Ascending aorta (tissue), 2 donors: ENCODE data around the gene ABCC4. TPM values are rescaled to one million over a fixed set of nuclear protein-coding genes. Genes with fewer than 3 reads are reported as not detected.

ENCODE experiments used
- DNase-seq, 2 donors: peaks; one replicate each; pipeline ENCODE4 v3.0.0-alpha.2; 2019; ENCODE audit warnings: low spot score in 2 of 2
- H3K27ac ChIP-seq, 2 donors: fragments of 200-600 bp; sonication (generic); one replicate each; pipeline ENCODE4 v1.5.1; 2016 to 2017; ENCODE audit warnings: mild to moderate bottlenecking in 1 of 2
- H3K27me3 ChIP-seq: fragments of 200-600 bp; sonication (generic); one replicate; pipeline ENCODE4 v1.5.1; 2017
- H3K36me3 ChIP-seq, 2 donors: fragments of 200-600 bp; sonication (generic); one replicate each; pipeline ENCODE4 v1.5.1; 2016
- H3K4me1 ChIP-seq, 2 donors: fragments of 200-600 bp; sonication (generic); one replicate each; pipeline ENCODE4 v1.5.1; 2016 to 2017; ENCODE audit warnings: mild to moderate bottlenecking in 1 of 2
- H3K4me3 ChIP-seq, 2 donors: fragments of 200-600 bp; sonication (generic); one replicate each; pipeline ENCODE4 v1.5.1; 2016 to 2017; ENCODE audit warnings: mild to moderate bottlenecking in 1 of 2
- H3K9me3 ChIP-seq, 2 donors: fragments of 200-600 bp; sonication (generic); one replicate each; pipeline ENCODE4 v1.5.1; 2016
- intact Hi-C: fragments of 100-400 bp; cut with DNase I; formaldehyde crosslinking; loops from one replicate; pipeline ENCODE4 v1.15.1; 2023
- total RNA-seq: library from RNA; depleted of rRNA; stranded (reverse); fragments of >200 nt; gene quantifications from one replicate; pipeline ENCODE4 v1.1.0, GENCODE V29; 2016
- TF ChIP-seq, protein P1 (sequence below), 3 experiments: fragments of 200-600 bp in 2 of 3; fragments of 450-650 bp in 1 of 3; sonication (generic) in 2 of 3; IDR thresholded peaks; one replicate each; pipeline ENCODE4 v1.5.1; 2016 to 2019; ENCODE audit warnings: antibody characterized with exemption in 3 of 3, mild to moderate bottlenecking in 1 of 3, moderate library complexity in 1 of 3

ABCC4 gene
- total RNA-seq, 1 donor from 2014 or later, result 6.7 TPM

DNA sequence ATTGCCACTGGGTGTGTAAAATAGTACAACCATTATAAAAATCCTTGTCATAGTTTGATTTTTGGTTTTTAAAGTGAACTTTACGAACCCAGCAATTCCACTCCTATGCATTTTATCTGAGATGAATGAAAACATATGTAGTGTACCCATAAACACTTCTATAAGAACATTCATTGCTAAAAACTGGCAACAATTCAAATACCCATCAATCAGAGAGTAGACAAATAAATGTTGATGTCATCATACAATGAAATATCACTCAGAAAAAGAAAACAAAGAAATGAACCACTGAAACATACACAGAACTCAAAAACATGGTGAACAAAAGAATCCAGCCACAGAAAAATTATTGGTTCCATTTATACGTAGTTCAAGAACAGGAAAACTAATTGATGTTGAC lies 202.3 kb downstream of the ABCC4 start:
- H3K4me3 ChIP-seq, result no peak overlapping the region
- TF ChIP-seq, protein P1, sequence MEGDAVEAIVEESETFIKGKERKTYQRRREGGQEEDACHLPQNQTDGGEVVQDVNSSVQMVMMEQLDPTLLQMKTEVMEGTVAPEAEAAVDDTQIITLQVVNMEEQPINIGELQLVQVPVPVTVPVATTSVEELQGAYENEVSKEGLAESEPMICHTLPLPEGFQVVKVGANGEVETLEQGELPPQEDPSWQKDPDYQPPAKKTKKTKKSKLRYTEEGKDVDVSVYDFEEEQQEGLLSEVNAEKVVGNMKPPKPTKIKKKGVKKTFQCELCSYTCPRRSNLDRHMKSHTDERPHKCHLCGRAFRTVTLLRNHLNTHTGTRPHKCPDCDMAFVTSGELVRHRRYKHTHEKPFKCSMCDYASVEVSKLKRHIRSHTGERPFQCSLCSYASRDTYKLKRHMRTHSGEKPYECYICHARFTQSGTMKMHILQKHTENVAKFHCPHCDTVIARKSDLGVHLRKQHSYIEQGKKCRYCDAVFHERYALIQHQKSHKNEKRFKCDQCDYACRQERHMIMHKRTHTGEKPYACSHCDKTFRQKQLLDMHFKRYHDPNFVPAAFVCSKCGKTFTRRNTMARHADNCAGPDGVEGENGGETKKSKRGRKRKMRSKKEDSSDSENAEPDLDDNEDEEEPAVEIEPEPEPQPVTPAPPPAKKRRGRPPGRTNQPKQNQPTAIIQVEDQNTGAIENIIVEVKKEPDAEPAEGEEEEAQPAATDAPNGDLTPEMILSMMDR (IDR thresholded peaks at IDR 0.05), result no peak
- no peak for DNase-seq
- H3K36me3 ChIP-seq, result no peaks in the 10 kb centered on the region
- H3K9me3 ChIP-seq, result no peaks in the 10 kb centered on the region
- no peak overlapping the region for H3K27ac ChIP-seq
- H3K4me1 ChIP-seq, result no peaks in the 10 kb centered on the region
- intact Hi-C loops, result no loop called here
- H3K27me3 ChIP-seq, result no peaks in the 10 kb centered on the region

DNA sequence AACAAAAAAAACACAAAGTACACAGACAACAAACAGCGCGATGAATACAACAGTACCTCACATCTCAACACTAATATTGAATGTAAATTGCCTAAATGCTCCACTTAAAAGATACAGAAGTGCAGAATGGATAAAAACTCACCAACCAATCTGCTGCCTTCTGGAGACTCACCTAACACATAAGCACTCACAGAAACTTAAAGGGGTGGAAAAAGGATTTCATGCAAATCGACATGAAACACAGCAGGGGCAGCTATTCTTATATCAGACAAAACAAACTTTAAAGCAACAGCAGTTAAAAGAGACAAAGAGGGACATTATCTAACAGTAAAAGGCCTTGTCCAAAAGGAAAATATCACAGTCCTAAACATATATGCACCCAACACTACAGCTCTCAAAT lies 209.5 kb downstream of the ABCC4 start:
- Histone ChIP-seq H3K4me3 (no peak overlapping the region), H3K27me3 (no peaks in the 10 kb centered on the region), H3K27ac (no peak overlapping the region), H3K9me3 (no peaks in the 10 kb centered on the region), H3K36me3 (no peaks in the 10 kb centered on the region), H3K4me1 (no peaks in the 10 kb centered on the region)
- no peak for DNase-seq
- intact Hi-C loops, result no loop called here
- TF ChIP-seq, protein P1 (IDR thresholded peaks at IDR 0.05), result no peak

DNA sequence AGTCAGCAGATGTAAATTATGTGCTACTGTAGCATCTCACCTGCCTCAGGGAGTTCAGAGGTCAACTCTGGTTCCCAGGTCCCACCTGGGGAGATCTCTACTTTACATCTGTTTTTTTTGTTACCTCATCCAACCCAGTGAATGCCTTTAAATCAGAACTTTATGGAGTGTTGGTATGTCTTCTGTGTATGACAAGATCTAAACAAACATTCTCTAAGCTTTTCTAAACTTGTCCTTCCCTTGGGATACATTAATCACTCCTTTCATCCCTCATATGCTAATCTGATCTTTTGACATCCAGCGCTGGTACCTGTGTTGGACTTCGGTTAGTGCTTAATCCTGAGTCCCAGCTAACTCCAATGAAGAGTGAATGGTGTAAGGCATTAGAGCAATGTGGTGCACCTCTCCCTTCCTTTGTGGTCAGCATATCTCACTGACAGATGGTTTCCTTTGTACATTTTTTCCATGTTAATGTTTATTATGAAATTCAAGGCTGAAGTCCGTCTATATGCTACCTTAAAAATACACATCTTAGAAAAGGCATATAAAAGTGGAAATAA lies 213.4 kb downstream of the ABCC4 start:
- no peaks in the 10 kb centered on the region for H3K4me1 ChIP-seq
- TF ChIP-seq, protein P1 (IDR thresholded peaks at IDR 0.05), result no peak
- H3K9me3 ChIP-seq, result no peaks in the 10 kb centered on the region
- DNase-seq, result no peak
- no peaks in the 10 kb centered on the region for H3K27me3 ChIP-seq
- H3K4me3 ChIP-seq, result no peak overlapping the region
- no peak overlapping the region for H3K27ac ChIP-seq
- H3K36me3 ChIP-seq, result no peaks in the 10 kb centered on the region
- intact Hi-C loops, result no loop called here

DNA sequence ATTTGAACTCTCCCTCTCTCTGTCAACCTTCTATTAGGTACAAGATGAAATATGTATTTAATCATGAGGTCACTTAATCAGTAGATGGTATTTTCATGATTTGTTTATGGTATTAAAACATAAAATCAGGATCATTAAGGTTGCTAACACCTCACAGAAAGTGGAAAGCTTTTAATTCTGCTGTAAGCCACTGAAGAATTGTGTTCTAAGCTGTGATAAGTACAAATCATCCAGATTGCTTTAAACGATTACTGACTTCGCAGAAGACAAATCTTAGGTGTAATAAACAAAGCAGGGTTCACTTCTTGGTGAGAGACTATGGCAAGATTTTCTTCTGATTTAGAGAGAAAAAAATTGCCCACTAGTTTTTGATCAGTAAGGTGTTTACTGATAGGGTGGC lies 214.5 kb downstream of the ABCC4 start:
- Histone ChIP-seq H3K27me3 (no peaks in the 10 kb centered on the region), H3K4me3 (no peak overlapping the region), H3K36me3 (no peaks in the 10 kb centered on the region), H3K9me3 (no peaks in the 10 kb centered on the region), H3K4me1 (no peaks in the 10 kb centered on the region), H3K27ac (no peak overlapping the region)
- intact Hi-C loops, result no loop called here
- TF ChIP-seq, protein P1 (IDR thresholded peaks at IDR 0.05), result no peak
- DNase-seq, result no peak

DNA sequence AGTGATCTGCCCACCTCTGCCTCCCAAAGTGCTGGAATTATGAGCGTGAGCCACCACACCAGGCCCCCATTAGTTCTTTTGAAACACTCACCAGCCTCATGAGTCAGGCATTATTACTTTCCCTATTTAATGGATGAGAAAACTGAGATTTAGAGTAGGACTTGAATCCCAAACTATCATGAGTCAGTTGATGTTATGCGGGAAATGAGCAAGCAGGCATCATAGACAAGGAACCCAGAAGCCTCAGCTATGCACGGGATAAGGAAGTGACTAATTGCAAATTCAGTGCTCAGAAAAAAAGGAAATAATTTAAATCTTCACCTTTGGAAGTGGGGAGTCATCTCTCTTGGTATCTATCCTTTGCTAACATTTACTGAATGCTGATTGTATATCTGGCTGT lies 217.5 kb downstream of the ABCC4 start:
- no peaks in the 10 kb centered on the region for H3K4me1 ChIP-seq
- no peak overlapping the region for H3K4me3 ChIP-seq
- no peak overlapping the region for H3K27ac ChIP-seq
- no peak for DNase-seq
- TF ChIP-seq, protein P1 (IDR thresholded peaks at IDR 0.05), result no peak
- intact Hi-C loops, result no loop called here
- peaks cover 0 to 2% of the 10 kb centered on the region in 2 donors for H3K36me3 ChIP-seq
- H3K9me3 ChIP-seq, result no peaks in the 10 kb centered on the region
- H3K27me3 ChIP-seq, result no peaks in the 10 kb centered on the region

DNA sequence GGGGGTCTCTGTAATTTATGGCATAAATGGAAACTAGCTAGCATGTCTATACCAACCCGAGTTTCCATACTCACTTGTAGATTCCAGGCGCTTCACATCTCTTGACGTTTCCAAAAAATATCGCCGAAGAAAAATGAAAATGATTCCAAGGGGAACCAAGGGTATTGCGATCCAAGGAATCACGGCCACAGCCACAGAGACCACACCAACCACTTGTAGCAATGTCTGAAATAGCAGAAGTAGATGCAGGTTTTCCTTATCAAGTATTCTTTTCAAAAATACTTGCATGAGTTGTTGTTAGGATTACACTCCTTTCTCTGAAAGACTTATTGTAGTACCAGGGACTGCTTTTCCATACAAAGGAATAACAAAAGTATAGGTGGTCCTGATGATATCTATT lies 218.2 kb downstream of the ABCC4 start:
- intact Hi-C loops, result no loop called here
- DNase-seq, result no peak
- TF ChIP-seq, protein P1 (IDR thresholded peaks at IDR 0.05), result no peak
- Histone ChIP-seq H3K27me3 (no peaks in the 10 kb centered on the region), H3K4me3 (no peak overlapping the region), H3K9me3 (no peaks in the 10 kb centered on the region), H3K27ac (no peak overlapping the region), H3K4me1 (no peaks in the 10 kb centered on the region), H3K36me3 (peaks cover 0 to 2% of the 10 kb centered on the region in 2 donors)
